Activated CD8-positive, alpha-beta memory T cell treated with anti-CD3 and anti-CD28 coated beads, Interleukin-2, amount 50 U/mL, for 4 hours (primary cell): Measurements from ENCODE around the gene FSIP1.

Experiments
- DNase-seq: peaks from one replicate; pipeline ENCODE4 v3.0.0-alpha.2; 2020

FSIP1 gene

GRCh38 chr15:39589815-39590644, 192.6 kb downstream of the FSIP1 start:
- DNase-seq: no peak

- no peak for DNase-seq
These were observed 193.3 kb downstream of the FSIP1 start for GRCh38 chr15:39589193-39589814.

- DNase-seq: no peak
These were observed 194.0 kb downstream of the FSIP1 start for GRCh38 chr15:39588531-39589192.

GRCh38 chr15:39587731-39588530, 194.7 kb downstream of the FSIP1 start:
- no peak for DNase-seq

GRCh38 chr15:39587096-39587721, 195.4 kb downstream of the FSIP1 start:
- DNase-seq: no peak

GRCh38 chr15:39586387-39587095, 196.1 kb downstream of the FSIP1 start:
- DNase-seq: no peak

- DNase-seq: no peak
These were observed 196.8 kb downstream of the FSIP1 start for GRCh38 chr15:39585871-39586301.

GRCh38 chr15:39585389-39585841, 197.2 kb downstream of the FSIP1 start:
- DNase-seq: no peak

GRCh38 chr15:39584662-39585388, 197.8 kb downstream of the FSIP1 start:
- no peak for DNase-seq

- DNase-seq: no peak
These were observed 198.4 kb downstream of the FSIP1 start for GRCh38 chr15:39584266-39584659.

GRCh38 chr15:39583596-39584265, 198.9 kb downstream of the FSIP1 start:
- DNase-seq: peak; percentile 27

GRCh38 chr15:39582977-39583595, 199.6 kb downstream of the FSIP1 start:
- no peak for DNase-seq

- no peak for DNase-seq
These were observed 200.2 kb downstream of the FSIP1 start for GRCh38 chr15:39582286-39582976.

GRCh38 chr15:39581793-39582285, 200.8 kb downstream of the FSIP1 start:
- no peak for DNase-seq

- no peak for DNase-seq
These were observed 201.3 kb downstream of the FSIP1 start for GRCh38 chr15:39581242-39581792.

GRCh38 chr15:39580485-39581241, 202.0 kb downstream of the FSIP1 start, which contains the start of gene THBS1:
Gene THBS1, plus strand, starts transcription at chr15:39581079. Its CDS starts 779 bp downstream, at chr15:39581858.
- peak; percentile 57 for DNase-seq

- peak; percentile 88 for DNase-seq
These were observed 202.5 kb downstream of the FSIP1 start for GRCh38 chr15:39580117-39580484.
